GM19193 (cell line): ENCODE data around the gene FOXF2.

Experiments used
- POLR2A ChIP-seq: IDR thresholded peaks from 4 replicates; pipeline ENCODE4 v1.6.1; 2011; ENCODE audit not compliant: insufficient read depth, insufficient read length; ENCODE audit errors: extremely low read depth

The FOXF2 gene

DNA sequence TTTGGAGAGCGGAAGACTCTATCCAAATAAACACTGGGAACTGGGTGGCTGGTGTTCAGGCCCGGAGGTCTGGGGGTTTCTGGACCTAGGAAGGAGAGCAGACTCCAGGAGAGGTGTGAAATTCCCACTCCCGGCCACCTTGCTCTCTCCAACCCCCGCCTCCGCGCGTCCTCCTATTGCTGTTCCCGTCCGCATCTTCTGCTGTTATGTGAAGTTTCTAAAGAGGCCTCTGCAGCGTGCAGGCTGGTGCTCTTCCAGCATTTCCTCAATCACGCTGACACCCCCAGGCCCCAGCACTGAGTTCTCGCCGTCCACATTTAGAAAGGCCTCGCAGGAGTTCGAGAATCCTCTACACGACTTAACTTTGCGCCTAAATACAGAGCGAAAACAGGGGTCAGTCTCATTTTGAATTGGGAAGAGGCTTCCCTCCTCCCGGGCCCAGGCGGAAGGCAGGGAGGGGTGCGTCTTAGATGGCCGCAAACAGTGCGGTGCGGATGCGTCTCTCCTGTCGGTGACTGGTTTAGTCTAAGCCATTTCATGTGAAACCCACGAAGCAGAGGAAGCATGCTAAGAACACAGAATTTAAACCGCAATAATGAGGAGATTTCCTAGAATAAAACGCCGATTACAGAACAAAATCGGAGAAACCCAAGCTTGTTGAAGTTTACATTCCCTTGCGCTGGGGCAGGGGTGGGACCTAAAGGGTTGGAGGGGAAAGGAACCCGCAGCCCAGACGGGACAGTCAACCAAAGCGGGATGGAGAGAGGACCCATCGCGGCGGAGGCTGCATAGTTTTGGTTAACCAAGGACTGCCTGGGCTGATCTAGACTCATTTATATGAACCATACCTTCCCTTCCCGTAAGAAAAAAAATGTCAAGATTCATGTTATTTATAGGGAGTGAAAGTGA lies 4.0 kb upstream of the FOXF2 start:
- TF ChIP-seq POLR2A, result no peak

- no peak for TF ChIP-seq POLR2A
Measured at GRCh38 chr6:1386038-1386709, 3.2 kb upstream of the FOXF2 start.

DNA sequence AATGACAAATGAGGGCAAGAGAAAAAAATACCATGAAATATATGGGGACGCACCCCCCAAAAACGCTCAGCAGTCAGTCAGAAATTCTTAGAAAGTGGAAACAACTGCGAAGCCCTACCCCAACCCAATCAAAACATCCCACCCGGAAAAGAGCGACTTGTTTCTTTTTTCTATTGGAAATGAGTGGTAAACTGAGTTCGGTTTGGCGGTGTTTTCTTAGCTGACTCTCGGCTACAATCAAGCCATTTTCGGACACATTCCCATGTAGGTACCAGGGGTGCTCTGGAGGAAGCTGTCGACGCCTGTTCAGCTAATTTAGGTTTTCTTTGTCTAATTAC lies 1.9 kb upstream of the FOXF2 start:
- no peak for TF ChIP-seq POLR2A

- TF ChIP-seq POLR2A, result no peak
Measured at GRCh38 chr6:1387876-1388629, 1.3 kb upstream of the FOXF2 start.

GRCh38 chr6:1388630-1389368 lies 577 bp upstream of the FOXF2 start:
- no peak for TF ChIP-seq POLR2A

DNA sequence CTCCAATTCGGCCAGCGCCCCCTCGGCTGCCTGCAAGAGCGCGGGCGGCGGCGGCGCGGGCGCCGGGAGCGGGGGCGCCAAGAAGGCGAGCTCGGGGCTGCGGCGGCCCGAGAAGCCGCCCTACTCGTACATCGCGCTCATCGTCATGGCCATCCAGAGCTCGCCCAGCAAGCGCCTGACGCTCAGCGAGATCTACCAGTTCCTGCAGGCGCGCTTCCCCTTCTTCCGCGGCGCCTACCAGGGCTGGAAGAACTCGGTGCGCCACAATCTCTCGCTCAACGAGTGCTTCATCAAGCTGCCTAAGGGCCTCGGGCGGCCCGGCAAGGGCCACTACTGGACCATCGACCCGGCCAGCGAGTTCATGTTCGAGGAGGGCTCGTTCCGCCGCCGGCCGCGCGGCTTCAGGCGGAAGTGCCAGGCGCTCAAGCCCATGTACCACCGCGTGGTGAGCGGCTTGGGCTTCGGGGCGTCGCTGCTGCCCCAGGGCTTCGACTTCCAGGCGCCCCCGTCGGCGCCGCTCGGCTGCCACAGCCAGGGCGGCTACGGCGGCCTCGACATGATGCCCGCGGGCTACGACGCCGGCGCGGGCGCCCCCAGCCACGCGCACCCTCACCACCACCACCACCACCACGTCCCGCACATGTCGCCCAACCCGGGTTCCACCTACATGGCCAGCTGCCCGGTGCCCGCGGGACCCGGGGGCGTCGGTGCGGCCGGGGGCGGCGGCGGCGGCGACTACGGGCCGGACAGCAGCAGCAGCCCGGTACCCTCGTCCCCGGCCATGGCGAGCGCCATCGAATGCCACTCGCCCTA lies 963 bp downstream of the FOXF2 start:
- no peak for TF ChIP-seq POLR2A

DNA sequence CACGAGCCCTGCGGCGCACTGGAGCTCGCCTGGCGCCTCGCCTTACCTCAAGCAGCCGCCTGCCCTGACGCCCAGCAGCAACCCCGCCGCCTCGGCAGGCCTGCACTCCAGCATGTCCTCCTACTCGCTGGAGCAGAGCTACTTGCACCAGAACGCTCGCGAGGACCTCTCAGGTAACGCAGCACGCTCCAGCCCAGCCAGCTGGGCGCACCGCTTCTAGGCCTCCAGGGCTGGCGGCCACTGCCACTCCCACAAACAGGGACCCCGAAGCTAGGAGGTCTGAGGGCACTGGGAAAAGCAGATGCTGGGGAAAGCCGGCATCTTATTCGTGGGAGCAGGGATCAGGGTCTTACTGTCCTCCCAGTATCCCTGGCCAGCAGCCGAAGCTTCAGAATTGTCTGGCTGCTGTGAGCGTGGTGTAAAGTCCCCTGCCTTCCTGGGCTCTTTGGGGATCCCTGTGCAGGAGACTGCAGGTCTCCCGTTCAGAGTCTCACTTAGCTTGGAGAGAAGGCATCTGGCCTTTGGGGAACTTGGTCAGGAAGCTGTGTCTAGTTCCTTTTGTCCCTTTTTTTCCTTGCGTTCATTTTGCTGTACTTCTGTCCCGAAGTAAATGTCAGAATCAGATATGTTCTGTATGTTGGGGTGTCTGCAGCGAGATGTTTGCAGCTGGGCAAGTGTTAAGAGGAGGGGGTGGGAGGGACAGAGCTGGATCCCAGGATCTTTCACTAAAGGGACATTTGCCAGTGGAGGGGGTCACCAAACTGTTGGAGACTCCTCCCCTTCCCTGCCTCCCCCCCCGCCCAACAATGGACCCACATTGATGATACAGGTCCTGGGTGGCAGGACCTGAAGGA lies 1.8 kb downstream of the FOXF2 start:
- TF ChIP-seq POLR2A, result no peak

GRCh38 chr6:1391800-1392309 lies 2.5 kb downstream of the FOXF2 start:
- no peak for TF ChIP-seq POLR2A

- no peak for TF ChIP-seq POLR2A
Measured at GRCh38 chr6:1392813-1393640, 3.7 kb downstream of the FOXF2 start.

DNA sequence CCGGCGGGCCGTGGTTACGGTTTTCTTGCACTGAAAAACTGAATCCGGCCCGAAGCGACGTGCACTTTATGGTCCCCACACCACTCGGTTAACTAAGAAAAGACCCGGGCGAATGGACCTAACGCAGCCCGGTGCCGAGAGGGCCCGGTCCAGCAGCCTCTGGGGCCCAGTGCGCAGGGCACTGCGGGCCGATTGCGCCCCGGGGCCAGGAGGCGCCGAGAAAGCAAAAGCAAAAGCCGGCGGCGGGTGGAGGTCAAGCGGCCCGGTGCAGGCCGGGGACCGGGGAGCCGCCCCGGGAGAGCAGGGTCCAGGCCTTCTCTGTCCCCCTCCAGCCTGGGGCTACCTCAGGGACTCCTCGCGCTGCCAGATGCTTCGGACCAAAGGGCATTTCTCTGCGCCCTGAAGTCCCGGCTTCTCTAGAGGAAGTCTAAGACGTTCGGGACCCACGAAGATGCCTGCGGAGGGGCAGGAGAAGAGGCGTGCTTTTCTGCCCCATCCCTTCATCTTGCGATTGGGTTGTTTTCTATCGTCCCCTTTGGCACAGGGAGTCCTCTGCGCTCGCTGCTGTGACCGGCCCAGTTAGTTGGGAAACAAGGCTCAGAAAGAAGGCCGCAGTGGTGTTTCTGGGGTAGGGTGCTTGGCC lies 4.4 kb downstream of the FOXF2 start:
- TF ChIP-seq POLR2A, result no peak
